NCI-H446 (cell line): ENCODE measurements around the gene NLRP5.
A peak's percentile ranks its signal among the peaks of the same experiment; 100 is the strongest.
"Not testable (repeated sequence)": the region's sequence is repeated elsewhere in the genome, so short reads cannot be mapped to it uniquely, and the experiment has no call there.

Source experiments
- DNase-seq, 2 experiments: peaks; one replicate each; lab custom pipeline; 2025; lab: John Stamatoyannopoulos, UW

NLRP5 gene

GRCh38 chr19:56098731-56099568 lies 112.4 kb downstream of the NLRP5 start:
- DNase-seq = no peak

- DNase-seq = no peak
Measured at GRCh38 chr19:56099638-56100539, 113.3 kb downstream of the NLRP5 start.

GRCh38 chr19:56101095-56101494 lies 114.5 kb downstream of the NLRP5 start:
- no peak for DNase-seq

- DNase-seq = no peak
Measured at GRCh38 chr19:56101746-56102535, 115.4 kb downstream of the NLRP5 start.

GRCh38 chr19:56103027-56103614 lies 116.5 kb downstream of the NLRP5 start:
- DNase-seq = no peak

GRCh38 chr19:56104423-56104822 lies 117.8 kb downstream of the NLRP5 start:
- no peak for DNase-seq

- peak in 1 of 2 experiments; percentile 19 for DNase-seq
Measured at GRCh38 chr19:56105090-56105701, 118.6 kb downstream of the NLRP5 start.

GRCh38 chr19:56105831-56106396 lies 119.3 kb downstream of the NLRP5 start:
- DNase-seq = not testable (repeated sequence)

GRCh38 chr19:56106397-56106849 lies 119.8 kb downstream of the NLRP5 start:
- no peak for DNase-seq

GRCh38 chr19:56106993-56107392 lies 120.4 kb downstream of the NLRP5 start:
- no peak for DNase-seq

GRCh38 chr19:56107626-56108351 lies 121.2 kb downstream of the NLRP5 start:
- no peak for DNase-seq

GRCh38 chr19:56108447-56109195 lies 122.0 kb downstream of the NLRP5 start:
- DNase-seq = no peak

GRCh38 chr19:56109226-56109625 lies 122.7 kb downstream of the NLRP5 start:
- no peak for DNase-seq

- no peak for DNase-seq
Measured at GRCh38 chr19:56110515-56111448, 124.2 kb downstream of the NLRP5 start.
